NCI-H526 (cell line): ENCODE data around the gene TBC1D1.

Source experiments
- DNase-seq, 2 experiments: peaks; one replicate each; lab custom pipeline; 2025; lab: John Stamatoyannopoulos, UW

The TBC1D1 gene

GRCh38 chr4:38131371-38132091, 240.6 kb downstream of the TBC1D1 start:
- DNase-seq: no peak

GRCh38 chr4:38132107-38132673, 241.3 kb downstream of the TBC1D1 start:
- DNase-seq: no peak

GRCh38 chr4:38132843-38133662, 242.2 kb downstream of the TBC1D1 start:
- DNase-seq: no peak

GRCh38 chr4:38133711-38134480, 243.0 kb downstream of the TBC1D1 start:
- no peak for DNase-seq

- peak in 1 of 2 experiments; percentile 6 for DNase-seq
Observed at GRCh38 chr4:38135201-38135600, 244.3 kb downstream of the TBC1D1 start.

- DNase-seq: no peak
Observed at GRCh38 chr4:38136604-38137003, 245.7 kb downstream of the TBC1D1 start.

- no peak for DNase-seq
Observed at GRCh38 chr4:38137080-38137479, 246.2 kb downstream of the TBC1D1 start.

GRCh38 chr4:38138363-38138762, 247.5 kb downstream of the TBC1D1 start:
- DNase-seq: no peak

GRCh38 chr4:38139187-38139586, 248.3 kb downstream of the TBC1D1 start:
- DNase-seq: no peak

- no peak for DNase-seq
Observed at GRCh38 chr4:38140643-38141203, 249.8 kb downstream of the TBC1D1 start.

GRCh38 chr4:38141808-38142500, 251.1 kb downstream of the TBC1D1 start:
- no peak for DNase-seq

GRCh38 chr4:38144031-38144430, 253.1 kb downstream of the TBC1D1 start:
- no peak for DNase-seq

GRCh38 chr4:38145033-38145678, 254.3 kb downstream of the TBC1D1 start:
- DNase-seq: no peak

- no peak for DNase-seq
Observed at GRCh38 chr4:38145741-38146140, 254.9 kb downstream of the TBC1D1 start.

- DNase-seq: no peak
Observed at GRCh38 chr4:38146383-38146782, 255.5 kb downstream of the TBC1D1 start.

GRCh38 chr4:38149472-38149996, 258.6 kb downstream of the TBC1D1 start:
- no peak for DNase-seq

- DNase-seq: no peak
Observed at GRCh38 chr4:38149997-38150671, 259.2 kb downstream of the TBC1D1 start.

GRCh38 chr4:38150766-38151165, 259.9 kb downstream of the TBC1D1 start:
- DNase-seq: no peak

- DNase-seq: no peak
Observed at GRCh38 chr4:38151873-38152272, 261.0 kb downstream of the TBC1D1 start.

- DNase-seq: no peak
Observed at GRCh38 chr4:38152305-38152704, 261.4 kb downstream of the TBC1D1 start.
